Upper lobe of left lung (tissue), 6 donors: ENCODE results near the gene PARD3B. TPM values are rescaled to one million over a fixed set of nuclear protein-coding genes. Genes with fewer than 3 reads are reported as not detected.

ENCODE experiments used
- ATAC-seq, 2 donors: fragments of 200-7000 bp; cut with Tn5 transposase; one replicate each; pipeline ENCODE4 v1.9.1; 2022; ENCODE audit warnings: mild to moderate bottlenecking in 2 of 2, moderate library complexity in 2 of 2; ENCODE audit not compliant: low FRiP score in 2 of 2
- DNase-seq, 2 donors: peaks; one replicate each; pipeline ENCODE4 v3.0.0-alpha.2; 2019 to 2020
- H3K27ac ChIP-seq, 4 donors: fragments of 200-600 bp; sonication (generic); one replicate each; pipeline ENCODE4 v1.5.1; 2016 to 2019
- H3K27me3 ChIP-seq, 4 donors: fragments of 200-600 bp; sonication (generic); one replicate each; pipeline ENCODE4 v1.5.1; 2017 to 2019
- H3K36me3 ChIP-seq, 4 donors: fragments of 200-600 bp; sonication (generic); one replicate each; pipeline ENCODE4 v1.5.1; 2016 to 2019
- H3K4me1 ChIP-seq, 4 donors: fragments of 200-600 bp; sonication (generic); one replicate each; pipeline ENCODE4 v1.5.1; 2018 to 2019
- H3K4me3 ChIP-seq, 4 donors: fragments of 200-600 bp; sonication (generic); one replicate each; pipeline ENCODE4 v1.5.1; 2017 to 2019; ENCODE audit warnings: mild to moderate bottlenecking in 2 of 4, moderate library complexity in 1 of 4
- H3K9me3 ChIP-seq, 4 donors: fragments of 200-600 bp; sonication (generic); one replicate each; pipeline ENCODE4 v1.5.1; 2018 to 2019
- EP300 ChIP-seq, 4 donors: sonication (generic); formaldehyde crosslinking; IDR thresholded peaks; one replicate each; pipeline ENCODE4 v1.5.1; 2017; ENCODE audit warnings: antibody characterized with exemption in 4 of 4, control low read depth in 2 of 4
- POLR2A ChIP-seq, 4 donors: fragments of 450-650 bp; IDR thresholded peaks; one replicate each; pipeline ENCODE4 v1.5.1; 2016 to 2017; ENCODE audit warnings: antibody characterized with exemption in 4 of 4, mild to moderate bottlenecking in 2 of 4
- POLR2AphosphoS5 ChIP-seq, 2 donors: sonication (generic); formaldehyde crosslinking; IDR thresholded peaks; one replicate each; pipeline ENCODE4 v1.5.1; 2017; ENCODE audit warnings: antibody characterized with exemption in 2 of 2
- WGBS, 2 donors: methylation state at CpG; one replicate each; pipeline ENCODE4 v1.1.5; 2017 to 2018; 5-methylcytosine and 5-hydroxymethylcytosine counted together
- total RNA-seq, 6 donors: library from RNA; depleted of rRNA in 4 of 6; stranded (reverse); fragments of >200 nt in 4 of 6; gene quantifications; one replicate each; pipeline versions ENCODE4 v1.1.0 to v1.2.1, GENCODE V29; 2016 to 2021
- TF ChIP-seq, protein P1 (sequence below), 6 experiments: fragments of 450-650 bp in 4 of 6; fragments of 200-600 bp in 2 of 6; sonication (generic) in 2 of 6; IDR thresholded peaks; one replicate each; pipeline ENCODE4 v1.5.1; 2016 to 2019; ENCODE audit warnings: antibody characterized with exemption in 6 of 6
- donor health status: DM: no; HTN: no; CAD: no; lungs with moderate emphysema.
- donor health status: DM: no; HTN: yes; CAD: no; lungs with severe emphysema.

Gene PARD3B
- total RNA-seq, 6 donors from 2014 or later = 17.8 to 44.9 (median 24.2) TPM

- Histone ChIP-seq H3K4me3 (no peak overlapping the region), H3K36me3 (no peaks in the 10 kb centered on the region), H3K4me1 (no peaks in the 10 kb centered on the region), H3K27me3 (no peaks in the 10 kb centered on the region), H3K9me3 (no peaks in the 10 kb centered on the region), H3K27ac (no peak overlapping the region)
- no peak for TF ChIP-seq POLR2A (IDR thresholded peaks at IDR 0.05)
- TF ChIP-seq, protein P1, sequence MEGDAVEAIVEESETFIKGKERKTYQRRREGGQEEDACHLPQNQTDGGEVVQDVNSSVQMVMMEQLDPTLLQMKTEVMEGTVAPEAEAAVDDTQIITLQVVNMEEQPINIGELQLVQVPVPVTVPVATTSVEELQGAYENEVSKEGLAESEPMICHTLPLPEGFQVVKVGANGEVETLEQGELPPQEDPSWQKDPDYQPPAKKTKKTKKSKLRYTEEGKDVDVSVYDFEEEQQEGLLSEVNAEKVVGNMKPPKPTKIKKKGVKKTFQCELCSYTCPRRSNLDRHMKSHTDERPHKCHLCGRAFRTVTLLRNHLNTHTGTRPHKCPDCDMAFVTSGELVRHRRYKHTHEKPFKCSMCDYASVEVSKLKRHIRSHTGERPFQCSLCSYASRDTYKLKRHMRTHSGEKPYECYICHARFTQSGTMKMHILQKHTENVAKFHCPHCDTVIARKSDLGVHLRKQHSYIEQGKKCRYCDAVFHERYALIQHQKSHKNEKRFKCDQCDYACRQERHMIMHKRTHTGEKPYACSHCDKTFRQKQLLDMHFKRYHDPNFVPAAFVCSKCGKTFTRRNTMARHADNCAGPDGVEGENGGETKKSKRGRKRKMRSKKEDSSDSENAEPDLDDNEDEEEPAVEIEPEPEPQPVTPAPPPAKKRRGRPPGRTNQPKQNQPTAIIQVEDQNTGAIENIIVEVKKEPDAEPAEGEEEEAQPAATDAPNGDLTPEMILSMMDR (IDR thresholded peaks at IDR 0.05) = no peak
- TF ChIP-seq POLR2AphosphoS5 (IDR thresholded peaks at IDR 0.05) = no peak
- no peak for TF ChIP-seq EP300 (IDR thresholded peaks at IDR 0.05)
- ATAC-seq = no peak
- no peak for DNase-seq
- 88 to 97% methylated on average over 4 of the region's 4 CpGs for WGBS, 2 donors
Measured at GRCh38 chr2:205287316-205287715, 742.0 kb downstream of the PARD3B start.

- TF ChIP-seq POLR2A (IDR thresholded peaks at IDR 0.05) (no peak), EP300 (IDR thresholded peaks at IDR 0.05) (no peak), POLR2AphosphoS5 (IDR thresholded peaks at IDR 0.05) (no peak)
- TF ChIP-seq, protein P1 (IDR thresholded peaks at IDR 0.05) = no peak
- DNase-seq = no peak
- H3K4me3 ChIP-seq = no peak overlapping the region
Measured at GRCh38 chr2:205288686-205289085, 743.4 kb downstream of the PARD3B start.

DNA sequence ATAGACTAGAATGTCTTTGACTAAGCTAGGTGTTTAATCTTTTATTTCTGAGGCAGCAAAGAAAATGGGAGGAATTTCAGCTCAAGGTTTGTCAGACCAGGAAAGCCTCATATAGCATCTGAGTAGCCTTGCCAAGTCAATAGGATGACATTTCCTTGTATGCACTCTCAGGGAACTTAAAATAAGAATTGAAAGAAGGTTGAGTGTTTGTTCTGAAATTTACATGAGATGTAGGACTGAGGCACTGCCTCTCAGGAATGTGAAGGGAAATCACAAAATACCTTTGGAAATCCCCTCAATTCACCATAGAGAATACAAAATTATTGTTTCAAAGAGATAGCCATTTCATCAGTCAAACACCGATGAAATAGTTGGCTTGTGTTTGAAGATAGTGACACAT lies 745.0 kb downstream of the PARD3B start:
- H3K36me3 ChIP-seq = no peaks in the 10 kb centered on the region
- no peak overlapping the region for H3K27ac ChIP-seq
- H3K4me1 ChIP-seq = no peaks in the 10 kb centered on the region
- no peak for DNase-seq
- WGBS, 2 donors = 55 to 65% methylated on average over 1 of the region's 1 CpG
- H3K27me3 ChIP-seq = no peaks in the 10 kb centered on the region
- TF ChIP-seq, protein P1 (IDR thresholded peaks at IDR 0.05) = no peak
- TF ChIP-seq POLR2AphosphoS5 (IDR thresholded peaks at IDR 0.05) (no peak), POLR2A (IDR thresholded peaks at IDR 0.05) (no peak), EP300 (IDR thresholded peaks at IDR 0.05) (no peak)
- H3K9me3 ChIP-seq = no peaks in the 10 kb centered on the region
- H3K4me3 ChIP-seq = no peak overlapping the region
- no peak for ATAC-seq

More at GRCh38 chr2:205288686-205289085, 743.4 kb downstream of the PARD3B start:
- Histone ChIP-seq H3K27me3 (no peaks in the 10 kb centered on the region), H3K9me3 (no peaks in the 10 kb centered on the region), H3K27ac (no peak overlapping the region), H3K4me1 (no peaks in the 10 kb centered on the region), H3K36me3 (no peaks in the 10 kb centered on the region)
- no peak for ATAC-seq
- WGBS, 2 donors = 93 to 95% methylated on average over 3 of the region's 3 CpGs

- Histone ChIP-seq H3K4me1 (no peaks in the 10 kb centered on the region), H3K27ac (no peak overlapping the region), H3K27me3 (no peaks in the 10 kb centered on the region), H3K36me3 (no peaks in the 10 kb centered on the region), H3K9me3 (no peaks in the 10 kb centered on the region), H3K4me3 (no peak overlapping the region)
- TF ChIP-seq, protein P1 (IDR thresholded peaks at IDR 0.05) = no peak
- TF ChIP-seq POLR2A (IDR thresholded peaks at IDR 0.05) (no peak), POLR2AphosphoS5 (IDR thresholded peaks at IDR 0.05) (no peak), EP300 (IDR thresholded peaks at IDR 0.05) (no peak)
- 93 to 97% methylated on average over 1 of the region's 1 CpG for WGBS, 2 donors
- ATAC-seq (no peak), DNase-seq (no peak)
Measured at GRCh38 chr2:205292665-205293295, 747.5 kb downstream of the PARD3B start.

- Histone ChIP-seq H3K4me3 (no peak overlapping the region), H3K4me1 (no peaks in the 10 kb centered on the region), H3K27me3 (no peaks in the 10 kb centered on the region), H3K36me3 (no peaks in the 10 kb centered on the region), H3K9me3 (no peaks in the 10 kb centered on the region), H3K27ac (no peak overlapping the region)
- no peak for DNase-seq
- TF ChIP-seq POLR2AphosphoS5 (IDR thresholded peaks at IDR 0.05) (no peak), EP300 (IDR thresholded peaks at IDR 0.05) (no peak), POLR2A (IDR thresholded peaks at IDR 0.05) (no peak)
- TF ChIP-seq, protein P1 (IDR thresholded peaks at IDR 0.05) = no peak
- ATAC-seq = no peak
Measured at GRCh38 chr2:205293559-205293958, 748.3 kb downstream of the PARD3B start.
